Aorta (tissue), 5 donors: ENCODE results near the gene SRGAP1. TPM values are rescaled to one million over a fixed set of nuclear protein-coding genes. Genes with fewer than 3 reads are reported as not detected.

Experiments
- ATAC-seq: fragments of 200-7000 bp; cut with Tn5 transposase; one replicate; pipeline ENCODE4 v1.9.1; 2022; ENCODE audit warnings: moderate library complexity; ENCODE audit not compliant: low FRiP score
- DNase-seq, 2 donors: peaks; one replicate each; pipeline ENCODE4 v3.0.0-alpha.2; 2020
- H3K27ac ChIP-seq, 2 donors: one replicate each; pipeline ENCODE4 v1.5.1; 2013; ENCODE audit warnings: low read length in 2 of 2, mild to moderate bottlenecking in 2 of 2, moderate library complexity in 2 of 2, control low read depth in 1 of 2, inconsistent platforms in 1 of 2, low read depth in 1 of 2
- H3K27me3 ChIP-seq, 2 donors: one replicate each; pipeline ENCODE4 v1.6.1; 2013; ENCODE audit warnings: control low read depth in 1 of 2, low read length in 1 of 2, mild to moderate bottlenecking in 1 of 2, moderate library complexity in 1 of 2; ENCODE audit not compliant: insufficient read depth in 2 of 2, control insufficient read depth in 1 of 2
- H3K36me3 ChIP-seq, 2 donors: one replicate each; pipeline ENCODE4 v1.6.1; 2013; ENCODE audit warnings: control low read depth in 1 of 2, low read length in 1 of 2, mild to moderate bottlenecking in 1 of 2; ENCODE audit not compliant: insufficient read depth in 2 of 2, control insufficient read depth in 1 of 2
- H3K4me1 ChIP-seq, 2 donors: one replicate each; pipeline ENCODE4 v1.6.1; 2013; ENCODE audit warnings: low read length in 2 of 2, control low read depth in 1 of 2, mild to moderate bottlenecking in 1 of 2, moderate library complexity in 1 of 2; ENCODE audit not compliant: insufficient read depth in 2 of 2, control insufficient read depth in 1 of 2
- H3K4me3 ChIP-seq, 2 donors: one replicate each; pipeline ENCODE4 v1.5.1; 2013; ENCODE audit warnings: low read length in 2 of 2, control low read depth in 1 of 2, mild to moderate bottlenecking in 1 of 2
- H3K9me3 ChIP-seq: one replicate; pipeline ENCODE4 v1.6.1; 2013; ENCODE audit warnings: mild to moderate bottlenecking, low read length; ENCODE audit not compliant: control insufficient read depth
- WGBS, 2 donors: extraction: QIAGEN DNeasy Blood & Tissue Kit; methylation state at CpG; one replicate each; pipeline ENCODE4 v1.1.7; 2013; 5-methylcytosine and 5-hydroxymethylcytosine counted together
- intact Hi-C, 2 donors: fragments of 100-400 bp; cut with DNase I; formaldehyde crosslinking; loops; one replicate each; pipeline versions ENCODE4 v1.14.2 to v1.15.0; 2022
- polyA plus RNA-seq, 2 donors: library from polyadenylated mRNA; stranded (reverse); fragments of 200-250 nt; gene quantifications; one replicate each; pipeline ENCODE4 v1.2.3, GENCODE V29; 2013
- total RNA-seq, 2 donors: library from RNA; stranded (reverse); fragmentation: NEBNext Ultra II Directional; extraction: Animal tissue kit (Norgen Biotek cat#: 25700); gene quantifications; one replicate each; pipeline ENCODE4 v1.2.1, GENCODE V29; 2021
- donor health status: healthy with polysubstance abuse.
- donor health status: Bipolar disorder and iron deficiency.
- donor health status: DM: no; HTN: no; CAD: no.
- donor health status: DM: no; HTN: no; CAD: no.
- donor health status: DM: yes; HTN: yes; CAD: no.

SRGAP1 gene
- total and polyA plus RNA-seq, 4 donors, result 0.88 to 15.5 (median 6.0) TPM

GRCh38 chr12:64051057-64051456, 206.6 kb downstream of the SRGAP1 start:
- intact Hi-C loops, result no loop called here

DNA sequence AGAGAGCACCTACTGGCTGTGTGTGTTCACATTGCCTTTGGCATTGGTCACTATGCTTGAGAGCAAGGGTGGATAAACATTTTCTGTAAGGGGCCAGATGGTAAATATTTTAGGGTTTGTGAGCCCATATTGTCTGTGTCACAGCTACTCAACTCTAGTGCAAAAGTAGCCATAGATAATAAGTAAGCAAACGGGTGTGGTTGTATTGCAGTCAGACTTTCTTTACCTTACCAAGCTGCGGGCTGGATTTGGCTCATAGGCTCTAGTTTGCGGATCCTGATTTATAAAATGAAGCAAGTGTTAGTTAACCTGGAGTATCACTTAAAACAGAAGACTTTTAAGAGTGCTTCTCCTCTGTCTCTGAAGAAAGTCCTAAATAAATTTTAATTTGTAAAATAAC, 208.6 kb downstream of the SRGAP1 start:
- intact Hi-C loops, result no loop called here
- no peaks in the 10 kb centered on the region for H3K4me1 ChIP-seq
- DNase-seq (no peak), ATAC-seq (no peak)
- H3K9me3 ChIP-seq, result peaks cover 2% of the 10 kb centered on the region
- H3K36me3 ChIP-seq, result peaks cover 0 to 2% of the 10 kb centered on the region in 2 donors
- no peaks in the 10 kb centered on the region for H3K27me3 ChIP-seq
- no peak overlapping the region for H3K27ac ChIP-seq
- no peak overlapping the region for H3K4me3 ChIP-seq
- WGBS, 2 donors, result 95 to 96% methylated on average over 3 of the region's 3 CpGs

More at GRCh38 chr12:64051057-64051456, 206.6 kb downstream of the SRGAP1 start:
- Histone ChIP-seq H3K36me3 (peaks cover 0 to 2% of the 10 kb centered on the region in 2 donors), H3K4me1 (no peaks in the 10 kb centered on the region), H3K9me3 (peaks cover 2% of the 10 kb centered on the region), H3K27me3 (no peaks in the 10 kb centered on the region), H3K4me3 (no peak overlapping the region), H3K27ac (no peak overlapping the region)
- DNase-seq (no peak), ATAC-seq (no peak)
- 48 to 50% methylated on average over 2 of the region's 2 CpGs for WGBS, 2 donors

GRCh38 chr12:64054079-64054520, 209.6 kb downstream of the SRGAP1 start:
- Histone ChIP-seq H3K9me3 (peaks cover 2% of the 10 kb centered on the region), H3K27ac (no peak overlapping the region), H3K4me1 (no peaks in the 10 kb centered on the region), H3K36me3 (peaks cover 0 to 2% of the 10 kb centered on the region in 2 donors), H3K27me3 (no peaks in the 10 kb centered on the region), H3K4me3 (no peak overlapping the region)
- intact Hi-C loops, result no loop called here
- ATAC-seq, result no peak
- WGBS, 2 donors, result 86 to 88% methylated on average over 4 of the region's 4 CpGs
- no peak for DNase-seq

DNA sequence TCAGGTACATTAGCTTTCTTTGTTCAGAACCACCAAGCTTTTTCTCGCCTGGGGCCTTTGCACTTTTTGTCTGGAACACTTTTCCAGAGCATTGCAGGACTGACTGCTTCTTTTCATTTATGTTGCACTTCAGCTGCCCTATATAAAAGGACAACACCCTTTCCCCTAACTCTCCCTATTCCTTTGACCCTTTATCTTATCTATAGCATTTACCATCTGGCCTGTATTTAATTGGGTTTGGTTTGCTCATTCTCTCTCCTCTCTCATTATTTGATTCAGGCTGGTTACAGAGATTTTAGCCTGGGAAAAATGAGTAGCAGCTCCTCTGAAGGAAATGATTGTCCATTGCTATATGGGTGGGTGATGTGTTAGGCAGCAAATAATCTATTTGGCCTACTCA, 212.2 kb downstream of the SRGAP1 start:
- intact Hi-C loops, result no loop called here
- Histone ChIP-seq H3K27ac (no peak overlapping the region), H3K27me3 (no peaks in the 10 kb centered on the region), H3K4me1 (no peaks in the 10 kb centered on the region), H3K4me3 (no peak overlapping the region), H3K36me3 (peaks cover 0 to 2% of the 10 kb centered on the region in 2 donors), H3K9me3 (no peaks in the 10 kb centered on the region)
- DNase-seq, result no peak
- ATAC-seq, result no peak
- 89 to 96% methylated on average over 1 of the region's 1 CpG for WGBS, 2 donors

GRCh38 chr12:64057706-64058105, 213.2 kb downstream of the SRGAP1 start:
- H3K36me3 ChIP-seq, result peaks cover 0 to 2% of the 10 kb centered on the region in 2 donors
- no peaks in the 10 kb centered on the region for H3K9me3 ChIP-seq
- no peak overlapping the region for H3K4me3 ChIP-seq
- no peaks in the 10 kb centered on the region for H3K27me3 ChIP-seq
- 77 to 80% methylated on average over 3 of the region's 3 CpGs for WGBS, 2 donors
- no peak overlapping the region for H3K27ac ChIP-seq
- ATAC-seq (no peak), DNase-seq (no peak)
- intact Hi-C loops, result no loop called here
- H3K4me1 ChIP-seq, result no peaks in the 10 kb centered on the region

- WGBS, 2 donors, result 90 to 91% methylated on average over 3 of the region's 3 CpGs
- Histone ChIP-seq H3K4me1 (no peaks in the 10 kb centered on the region), H3K36me3 (peaks cover 0 to 2% of the 10 kb centered on the region in 2 donors), H3K27ac (no peak overlapping the region), H3K4me3 (no peak overlapping the region), H3K9me3 (no peaks in the 10 kb centered on the region), H3K27me3 (no peaks in the 10 kb centered on the region)
- intact Hi-C loops, result no loop called here
- DNase-seq (no peak), ATAC-seq (no peak)
Measured at GRCh38 chr12:64058541-64059265, 214.2 kb downstream of the SRGAP1 start.

- peaks cover 0 to 2% of the 10 kb centered on the region in 2 donors for H3K36me3 ChIP-seq
- no peak overlapping the region for H3K27ac ChIP-seq
- WGBS, 2 donors, result 97 to 98% methylated on average over 1 of the region's 1 CpG
- intact Hi-C loops, result no loop called here
- H3K27me3 ChIP-seq, result no peaks in the 10 kb centered on the region
- H3K4me1 ChIP-seq, result no peaks in the 10 kb centered on the region
- ATAC-seq, result no peak
- H3K4me3 ChIP-seq, result no peak overlapping the region
- DNase-seq, result no peak
- H3K9me3 ChIP-seq, result no peaks in the 10 kb centered on the region
Measured at GRCh38 chr12:64059685-64060084, 215.2 kb downstream of the SRGAP1 start.

DNA sequence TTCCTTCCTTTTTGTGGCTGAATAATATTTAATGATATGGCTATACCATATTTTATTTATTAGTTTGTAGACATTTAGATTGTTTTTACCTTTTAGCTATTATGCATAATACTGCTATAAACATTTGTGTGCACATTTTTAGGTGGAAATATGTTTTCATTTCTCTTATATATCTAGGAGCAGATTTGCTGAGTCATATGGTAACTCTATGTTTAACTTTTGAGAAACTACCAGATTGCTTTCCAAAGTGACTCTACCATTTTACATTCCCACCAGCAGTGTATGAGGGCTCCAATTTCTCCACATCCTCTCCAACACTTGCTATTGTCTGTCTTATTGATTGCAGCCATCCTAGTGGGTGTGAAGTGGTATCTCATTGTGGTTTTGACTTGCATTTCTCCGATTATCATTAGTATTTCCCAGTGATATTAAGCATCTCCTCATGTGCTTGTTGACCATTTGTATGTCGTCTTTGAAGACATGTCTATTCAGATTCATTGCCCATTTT, 217.4 kb downstream of the SRGAP1 start:
- DNase-seq (no peak), ATAC-seq (no peak)
- H3K4me1 ChIP-seq, result no peaks in the 10 kb centered on the region
- 97% methylated on average over 2 of the region's 2 CpGs for WGBS, 2 donors
- H3K27me3 ChIP-seq, result no peaks in the 10 kb centered on the region
- H3K27ac ChIP-seq, result no peak overlapping the region
- intact Hi-C loops, result no loop called here
- H3K36me3 ChIP-seq, result no peaks in the 10 kb centered on the region
- H3K4me3 ChIP-seq, result no peak overlapping the region
- H3K9me3 ChIP-seq, result no peaks in the 10 kb centered on the region

GRCh38 chr12:64063121-64063520, 218.6 kb downstream of the SRGAP1 start:
- Histone ChIP-seq H3K4me3 (no peak overlapping the region), H3K4me1 (peaks cover 0 to 2% of the 10 kb centered on the region in 2 donors), H3K27me3 (no peaks in the 10 kb centered on the region), H3K36me3 (no peaks in the 10 kb centered on the region), H3K27ac (no peak overlapping the region), H3K9me3 (no peaks in the 10 kb centered on the region)
- intact Hi-C loops, result no loop called here
- no peak for DNase-seq
- no peak for ATAC-seq
- WGBS, 2 donors, result 80 to 86% methylated on average over 3 of the region's 3 CpGs
